COLO829 (cell line): ENCODE results near the gene PLSCR5.
A peak's percentile ranks its signal among the peaks of the same experiment; 100 is the strongest.

Experiments
- DNase-seq: peaks from one replicate; pipeline ENCODE4 v3.0.0; 2012; ENCODE audit warnings: low spot score

PLSCR5 gene

GRCh38 chr3:146585156-146585555 lies 20.0 kb downstream of the PLSCR5 start:
- DNase-seq = no peak

GRCh38 chr3:146581951-146582467 lies 23.1 kb downstream of the PLSCR5 start:
- no peak for DNase-seq

GRCh38 chr3:146581080-146581601 lies 24.0 kb downstream of the PLSCR5 start:
- DNase-seq = peak; percentile 23

- DNase-seq = peak; percentile 23
Observed at GRCh38 chr3:146577662-146578061, 27.5 kb downstream of the PLSCR5 start.

GRCh38 chr3:146575636-146576035 lies 29.5 kb downstream of the PLSCR5 start:
- DNase-seq = no peak

GRCh38 chr3:146574173-146574572 lies 31.0 kb downstream of the PLSCR5 start:
- DNase-seq = no peak

GRCh38 chr3:146569314-146569713 lies 35.8 kb downstream of the PLSCR5 start:
- DNase-seq = no peak

GRCh38 chr3:146566138-146566537 lies 39.0 kb downstream of the PLSCR5 start:
- no peak for DNase-seq

GRCh38 chr3:146561879-146562278 lies 43.3 kb downstream of the PLSCR5 start:
- DNase-seq = no peak

- no peak for DNase-seq
Observed at GRCh38 chr3:146561463-146561862, 43.7 kb downstream of the PLSCR5 start.

- DNase-seq = no peak
Observed at GRCh38 chr3:146560678-146561077, 44.5 kb downstream of the PLSCR5 start.

- DNase-seq = no peak
Observed at GRCh38 chr3:146559388-146559787, 45.8 kb downstream of the PLSCR5 start.

GRCh38 chr3:146558781-146559180 lies 46.4 kb downstream of the PLSCR5 start:
- no peak for DNase-seq

GRCh38 chr3:146557745-146558144 lies 47.4 kb downstream of the PLSCR5 start:
- no peak for DNase-seq

GRCh38 chr3:146555311-146555710 lies 49.8 kb downstream of the PLSCR5 start:
- no peak for DNase-seq

GRCh38 chr3:146554151-146554760 lies 50.9 kb downstream of the PLSCR5 start:
- DNase-seq = no peak

GRCh38 chr3:146550743-146551510 lies 54.2 kb downstream of the PLSCR5 start:
- peak; percentile 93 for DNase-seq

- DNase-seq = no peak
Observed at GRCh38 chr3:146550070-146550615, 55.0 kb downstream of the PLSCR5 start.

GRCh38 chr3:146547235-146547835 lies 57.8 kb downstream of the PLSCR5 start:
- no peak for DNase-seq

- DNase-seq = no peak
Observed at GRCh38 chr3:146546366-146546965, 58.7 kb downstream of the PLSCR5 start.

- DNase-seq = no peak
Observed at GRCh38 chr3:146544929-146545528, 60.1 kb downstream of the PLSCR5 start.
